RWPE2 (cell line): Measurements from ENCODE around the gene ITGA2.

Source experiments
- ATAC-seq: fragments of 200-7000 bp; cut with Tn5 transposase; 3 replicates; pipeline ENCODE4 v1.9.1; 2021; ENCODE audit warnings: low read depth
- DNase-seq: peaks from one replicate; pipeline ENCODE4 v3.0.0-alpha.2; 2020; ENCODE audit warnings: low spot score
- H3K27ac ChIP-seq: fragments of 450-650 bp; 2 replicates; pipeline ENCODE4 v1.5.1; 2017; ENCODE audit warnings: mild to moderate bottlenecking; ENCODE audit not compliant: poor library complexity, severe bottlenecking
- H3K27me3 ChIP-seq: fragments of 250-450 bp; sonication (Bioruptor Pico); 2 replicates; pipeline ENCODE4 v1.5.1; 2021; ENCODE audit warnings: mild to moderate bottlenecking, moderate library complexity; ENCODE audit not compliant: insufficient read depth, poor library complexity, severe bottlenecking
- H3K36me3 ChIP-seq: fragments of 250-450 bp; sonication (Bioruptor Pico); 2 replicates; pipeline ENCODE4 v1.5.1; 2020; ENCODE audit warnings: low read depth, mild to moderate bottlenecking, moderate library complexity
- H3K4me1 ChIP-seq: fragments of 250-450 bp; sonication (Bioruptor Pico); 2 replicates; pipeline ENCODE4 v1.5.1; 2021; ENCODE audit warnings: mild to moderate bottlenecking, moderate library complexity; ENCODE audit not compliant: insufficient read depth, poor library complexity, severe bottlenecking
- H3K4me3 ChIP-seq: fragments of 250-450 bp; sonication (Bioruptor Pico); 2 replicates; pipeline ENCODE4 v1.5.1; 2021; ENCODE audit warnings: mild to moderate bottlenecking, moderate library complexity; ENCODE audit not compliant: severe bottlenecking
- H3K9me3 ChIP-seq: fragments of 250-450 bp; sonication (Bioruptor Pico); 2 replicates; pipeline ENCODE4 v1.5.1; 2021; ENCODE audit warnings: mild to moderate bottlenecking, moderate library complexity; ENCODE audit not compliant: severe bottlenecking
- TF ChIP-seq, protein P1 (sequence below): fragments of 450-650 bp; IDR thresholded peaks from one replicate; pipeline ENCODE4 v1.5.1; 2017; ENCODE audit warnings: mild to moderate bottlenecking, moderate library complexity; ENCODE audit not compliant: poor library complexity, severe bottlenecking

ITGA2 gene

DNA sequence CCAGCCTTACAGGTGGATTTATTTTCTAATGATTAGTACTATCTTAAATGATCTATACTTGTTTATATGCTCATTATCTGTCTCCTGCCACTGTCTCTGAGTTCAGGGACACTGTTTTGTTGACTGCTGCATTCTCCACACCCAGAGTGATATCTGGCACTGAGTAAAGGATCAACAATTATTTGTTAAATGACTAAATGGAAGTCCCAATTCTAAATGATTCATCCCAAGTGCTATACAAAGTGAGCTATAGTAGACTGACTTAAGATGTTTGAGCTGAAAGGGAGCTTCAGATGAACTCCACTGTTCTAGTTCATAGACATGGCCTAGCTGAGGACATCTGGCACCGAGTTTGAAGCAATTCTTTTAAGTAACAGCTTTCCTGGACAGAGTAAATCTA is 40.5 kb downstream of the ITGA2 start:
- Histone ChIP-seq H3K27me3 (no peaks in the 10 kb centered on the region), H3K27ac (peak overlapping the region; percentile 85), H3K36me3 (peaks cover 55% of the 10 kb centered on the region), H3K4me1 (peaks cover 72% of the 10 kb centered on the region), H3K9me3 (no peaks in the 10 kb centered on the region), H3K4me3 (no peak overlapping the region)
- DNase-seq, result no peak
- TF ChIP-seq, protein P1, sequence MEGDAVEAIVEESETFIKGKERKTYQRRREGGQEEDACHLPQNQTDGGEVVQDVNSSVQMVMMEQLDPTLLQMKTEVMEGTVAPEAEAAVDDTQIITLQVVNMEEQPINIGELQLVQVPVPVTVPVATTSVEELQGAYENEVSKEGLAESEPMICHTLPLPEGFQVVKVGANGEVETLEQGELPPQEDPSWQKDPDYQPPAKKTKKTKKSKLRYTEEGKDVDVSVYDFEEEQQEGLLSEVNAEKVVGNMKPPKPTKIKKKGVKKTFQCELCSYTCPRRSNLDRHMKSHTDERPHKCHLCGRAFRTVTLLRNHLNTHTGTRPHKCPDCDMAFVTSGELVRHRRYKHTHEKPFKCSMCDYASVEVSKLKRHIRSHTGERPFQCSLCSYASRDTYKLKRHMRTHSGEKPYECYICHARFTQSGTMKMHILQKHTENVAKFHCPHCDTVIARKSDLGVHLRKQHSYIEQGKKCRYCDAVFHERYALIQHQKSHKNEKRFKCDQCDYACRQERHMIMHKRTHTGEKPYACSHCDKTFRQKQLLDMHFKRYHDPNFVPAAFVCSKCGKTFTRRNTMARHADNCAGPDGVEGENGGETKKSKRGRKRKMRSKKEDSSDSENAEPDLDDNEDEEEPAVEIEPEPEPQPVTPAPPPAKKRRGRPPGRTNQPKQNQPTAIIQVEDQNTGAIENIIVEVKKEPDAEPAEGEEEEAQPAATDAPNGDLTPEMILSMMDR, result no peak
- ATAC-seq, result no peak

DNA sequence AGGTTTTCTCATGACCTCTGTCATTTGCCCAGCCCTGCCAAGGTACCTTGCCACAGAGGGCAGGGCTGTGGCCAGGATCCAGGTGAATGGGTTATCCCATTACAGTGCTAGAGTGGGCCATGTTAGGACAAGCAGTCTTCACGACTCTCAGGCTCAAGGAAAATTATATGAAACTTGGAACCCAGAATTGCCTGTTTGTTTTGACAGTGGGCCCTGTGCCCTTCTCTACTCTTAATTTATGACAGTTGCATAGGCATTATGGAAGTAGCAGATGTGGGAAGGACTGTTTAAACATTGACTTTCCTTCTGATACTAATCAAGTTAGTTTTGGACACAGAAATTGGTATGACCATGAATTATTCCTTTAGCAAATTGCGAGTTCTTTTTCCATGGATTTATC is 41.7 kb downstream of the ITGA2 start:
- TF ChIP-seq, protein P1, result no peak
- ATAC-seq (no peak), DNase-seq (no peak)
- no peaks in the 10 kb centered on the region for H3K27me3 ChIP-seq
- no peak overlapping the region for H3K4me3 ChIP-seq
- no peaks in the 10 kb centered on the region for H3K9me3 ChIP-seq
- H3K27ac ChIP-seq, result peak overlapping the region; percentile 85
- H3K36me3 ChIP-seq, result peaks cover 59% of the 10 kb centered on the region
- H3K4me1 ChIP-seq, result peaks cover 72% of the 10 kb centered on the region

DNA sequence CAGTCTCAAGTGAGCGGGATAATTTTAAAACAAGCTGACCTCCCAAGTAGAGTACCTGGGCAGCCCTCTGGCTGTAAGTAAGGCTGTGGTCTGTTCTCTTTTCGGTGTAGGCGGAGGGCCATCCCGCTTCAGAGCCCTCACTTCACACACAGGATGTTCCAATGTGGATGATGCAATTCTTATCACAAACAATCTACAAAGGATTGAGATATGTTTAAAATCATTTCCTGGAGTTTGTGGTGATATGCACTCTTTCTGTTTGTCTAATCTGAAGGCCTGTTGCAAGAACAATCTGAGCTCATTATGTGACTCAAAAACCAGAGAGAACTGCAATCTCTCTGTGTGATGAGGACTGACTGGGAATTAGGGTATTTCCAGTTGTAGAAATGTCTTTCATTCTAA is 42.5 kb downstream of the ITGA2 start:
- Histone ChIP-seq H3K4me3 (no peak overlapping the region), H3K4me1 (peaks cover 72% of the 10 kb centered on the region), H3K9me3 (no peaks in the 10 kb centered on the region), H3K27me3 (no peaks in the 10 kb centered on the region), H3K36me3 (peaks cover 55% of the 10 kb centered on the region), H3K27ac (peak overlapping the region; percentile 85)
- ATAC-seq (peak; percentile 62), DNase-seq (no peak)
- TF ChIP-seq, protein P1, result no peak

DNA sequence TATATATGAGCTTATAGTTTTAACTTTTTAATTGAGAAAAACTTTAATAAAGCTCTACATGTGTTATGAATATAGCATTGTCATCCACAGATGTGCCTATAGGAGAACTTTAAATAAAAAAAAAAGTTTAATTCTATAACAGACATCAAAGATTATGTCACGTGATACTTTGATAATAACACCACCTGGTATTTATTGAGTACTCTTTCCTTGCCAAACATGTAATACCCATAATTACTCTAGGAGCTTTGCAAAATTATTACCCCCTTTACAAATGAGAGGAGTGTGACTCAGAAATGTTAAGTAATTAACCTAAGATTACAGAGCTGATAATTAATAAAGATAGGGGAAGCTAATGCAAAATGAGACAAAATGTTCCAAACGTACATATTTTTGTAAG is 43.0 kb downstream of the ITGA2 start:
- H3K36me3 ChIP-seq, result peaks cover 50% of the 10 kb centered on the region
- peaks cover 72% of the 10 kb centered on the region for H3K4me1 ChIP-seq
- peak overlapping the region; percentile 85 for H3K27ac ChIP-seq
- H3K9me3 ChIP-seq, result no peaks in the 10 kb centered on the region
- no peak overlapping the region for H3K4me3 ChIP-seq
- no peaks in the 10 kb centered on the region for H3K27me3 ChIP-seq
- DNase-seq (no peak), ATAC-seq (no peak)
- TF ChIP-seq, protein P1, result no peak

DNA sequence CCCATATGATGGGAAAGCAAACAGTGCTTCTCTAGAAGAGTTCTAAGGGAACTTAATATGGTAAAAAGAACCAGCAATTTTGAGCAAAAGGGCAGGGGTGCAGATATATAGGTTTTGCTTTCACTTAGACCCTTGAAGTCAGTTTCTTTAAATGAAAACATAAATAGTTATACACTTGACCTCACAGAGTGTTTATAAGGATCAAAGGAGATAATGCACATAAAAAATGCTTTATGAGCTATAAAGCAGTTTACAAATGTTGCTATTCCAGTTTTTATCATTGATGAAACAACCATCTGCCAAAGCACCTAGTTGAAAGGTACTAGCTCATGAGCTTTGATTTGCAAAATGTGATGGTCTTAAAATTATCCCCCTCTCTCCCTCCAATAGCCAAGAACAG is 45.7 kb downstream of the ITGA2 start:
- no peak for DNase-seq
- Histone ChIP-seq H3K27me3 (no peaks in the 10 kb centered on the region), H3K36me3 (peaks cover 38% of the 10 kb centered on the region), H3K4me3 (no peak overlapping the region), H3K9me3 (no peaks in the 10 kb centered on the region), H3K4me1 (peaks cover 76% of the 10 kb centered on the region), H3K27ac (peak overlapping the region; percentile 92)
- no peak for ATAC-seq
- TF ChIP-seq, protein P1, result no peak
